A549 (cell line): ENCODE measurements around the gene NADSYN1.

ENCODE experiments used
- BHLHE40 ChIP-seq: IDR thresholded peaks from 2 replicates; pipeline ENCODE4 v1.6.1; 2012; ENCODE audit warnings: low read depth, low read length, inconsistent platforms
- CHD4 ChIP-seq: fragments of 200-600 bp; sonication (generic); IDR thresholded peaks from 2 replicates; pipeline ENCODE4 v1.6.1; 2016; ENCODE audit warnings: antibody characterized with exemption, mild to moderate bottlenecking, borderline replicate concordance
- CTCF ChIP-seq: fragments of >200 bp; sonication (Bioruptor Twin); formaldehyde crosslinking; IDR thresholded peaks from 3 replicates; pipeline ENCODE4 v1.5.1; 2016
- EP300 ChIP-seq, 2 experiments: fragments of >200 bp; sonication (Bioruptor Twin); formaldehyde crosslinking; IDR thresholded peaks; 2 replicates in 1 of 2; 3 replicates in 1 of 2; pipeline ENCODE4 v1.6.1; 2016 to 2017
- MAFK ChIP-seq: fragments of 450-650 bp; IDR thresholded peaks from 2 replicates; pipeline ENCODE4 v1.6.1; 2014; ENCODE audit not compliant: partially characterized antibody
- POLR2A ChIP-seq: IDR thresholded peaks from 2 replicates; pipeline ENCODE4 v1.6.1; 2012; ENCODE audit warnings: mild to moderate bottlenecking, low read length
- RCOR1 ChIP-seq: fragments of 150-350 bp; IDR thresholded peaks from 2 replicates; pipeline ENCODE4 v1.6.1; 2014; ENCODE audit warnings: antibody characterized with exemption, low read length, low read depth
- SREBF2 ChIP-seq: fragments of 450-650 bp; IDR thresholded peaks from 2 replicates; pipeline ENCODE4 v1.6.1; 2014; ENCODE audit warnings: mild to moderate bottlenecking, moderate library complexity
- ZC3H11A ChIP-seq: fragments of 450-650 bp; IDR thresholded peaks from 2 replicates; pipeline ENCODE4 v1.6.1; 2014; ENCODE audit warnings: antibody characterized with exemption, mild to moderate bottlenecking
- TF ChIP-seq, protein P1 (sequence below): fragments of 250-450 bp; sonication (Bioruptor Pico); IDR thresholded peaks from 2 replicates; pipeline ENCODE4 v1.5.0; 2021; ENCODE audit warnings: mild to moderate bottlenecking, moderate library complexity, borderline replicate concordance

DNA sequence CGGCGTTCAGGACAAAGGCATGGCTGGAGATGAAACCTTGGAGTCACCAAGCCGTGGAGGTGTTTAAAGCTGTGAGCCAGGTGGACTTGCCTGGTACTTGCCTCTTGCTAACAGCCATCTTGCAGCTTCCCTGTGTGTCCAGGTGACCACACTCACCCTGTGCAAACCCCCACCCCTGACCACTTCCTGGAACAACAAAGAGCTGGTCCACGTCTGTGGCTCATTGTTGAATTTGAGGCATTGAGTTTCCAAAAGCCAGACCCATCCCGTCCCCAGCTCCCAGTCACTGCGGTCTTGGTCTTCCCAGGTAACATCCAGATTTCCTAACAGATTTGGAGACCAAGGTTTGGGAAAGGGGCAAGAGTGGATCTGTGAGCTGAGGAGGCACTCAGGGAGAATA, 23.3 kb upstream of the NADSYN1 start:
- no peak for TF ChIP-seq CTCF
- no peak for TF ChIP-seq CHD4
- no peak for TF ChIP-seq MAFK
- TF ChIP-seq RCOR1, result no peak
- TF ChIP-seq POLR2A, result no peak
- no peak for TF ChIP-seq EP300 (IDR thresholded peaks at IDR 0.05)
- TF ChIP-seq, protein P1, sequence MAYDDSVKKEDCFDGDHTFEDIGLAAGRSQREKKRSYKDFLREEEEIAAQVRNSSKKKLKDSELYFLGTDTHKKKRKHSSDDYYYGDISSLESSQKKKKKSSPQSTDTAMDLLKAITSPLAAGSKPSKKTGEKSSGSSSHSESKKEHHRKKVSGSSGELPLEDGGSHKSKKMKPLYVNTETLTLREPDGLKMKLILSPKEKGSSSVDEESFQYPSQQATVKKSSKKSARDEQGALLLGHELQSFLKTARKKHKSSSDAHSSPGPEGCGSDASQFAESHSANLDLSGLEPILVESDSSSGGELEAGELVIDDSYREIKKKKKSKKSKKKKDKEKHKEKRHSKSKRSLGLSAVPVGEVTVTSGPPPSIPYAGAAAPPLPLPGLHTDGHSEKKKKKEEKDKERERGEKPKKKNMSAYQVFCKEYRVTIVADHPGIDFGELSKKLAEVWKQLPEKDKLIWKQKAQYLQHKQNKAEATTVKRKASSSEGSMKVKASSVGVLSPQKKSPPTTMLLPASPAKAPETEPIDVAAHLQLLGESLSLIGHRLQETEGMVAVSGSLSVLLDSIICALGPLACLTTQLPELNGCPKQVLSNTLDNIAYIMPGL (CRISPR knock-in tag), result no peak
- no peak for TF ChIP-seq BHLHE40
- TF ChIP-seq ZC3H11A, result no peak
- no peak for TF ChIP-seq SREBF2
